GM19240 (cell line): ENCODE results near the gene C13orf42.
"Not testable (repeated sequence)": the region's sequence is repeated elsewhere in the genome, so short reads cannot be mapped to it uniquely, and the experiment has no call there.

ENCODE experiments used
- DNase-seq: peaks from one replicate; pipeline ENCODE4 v3.0.0; 2011; ENCODE audit warnings: low spot score; ENCODE audit not compliant: insufficient read length

C13orf42 gene

GRCh38 chr13:51122868-51123566 is 11.9 kb upstream of the C13orf42 start:
- DNase-seq: no peak

- not testable (repeated sequence) for DNase-seq
These were observed 9.8 kb upstream of the C13orf42 start for GRCh38 chr13:51120873-51121272.

DNA sequence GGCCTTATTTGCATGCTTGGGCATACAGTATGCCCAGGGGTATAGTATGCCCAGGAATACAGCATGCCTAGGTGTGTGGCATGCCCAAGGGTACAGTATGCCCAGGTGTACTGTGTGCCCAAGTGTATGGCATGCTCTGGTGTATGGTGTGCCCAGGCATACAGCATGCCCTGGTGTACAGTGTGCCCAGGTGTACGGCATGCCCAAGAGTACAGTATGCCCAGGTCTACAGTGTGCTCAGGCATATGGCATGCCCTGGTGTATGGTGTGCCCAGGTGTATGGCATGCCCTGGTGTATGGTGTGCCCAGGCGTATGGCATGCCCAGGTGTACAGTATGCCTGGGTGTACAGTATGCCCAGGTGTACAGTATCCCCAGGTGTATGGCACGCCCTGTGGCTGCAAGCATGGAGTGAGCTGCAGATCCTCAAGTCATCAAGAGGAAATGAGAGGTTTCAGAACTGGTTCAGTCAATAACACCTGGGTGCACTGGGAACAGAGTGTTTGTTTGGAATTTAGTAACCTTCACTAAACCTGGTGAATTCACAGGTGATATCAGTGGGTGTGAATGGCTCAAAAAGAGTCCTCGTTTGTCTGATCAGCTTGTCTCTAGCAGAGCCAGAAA is 7.8 kb upstream of the C13orf42 start:
- no peak for DNase-seq

DNA sequence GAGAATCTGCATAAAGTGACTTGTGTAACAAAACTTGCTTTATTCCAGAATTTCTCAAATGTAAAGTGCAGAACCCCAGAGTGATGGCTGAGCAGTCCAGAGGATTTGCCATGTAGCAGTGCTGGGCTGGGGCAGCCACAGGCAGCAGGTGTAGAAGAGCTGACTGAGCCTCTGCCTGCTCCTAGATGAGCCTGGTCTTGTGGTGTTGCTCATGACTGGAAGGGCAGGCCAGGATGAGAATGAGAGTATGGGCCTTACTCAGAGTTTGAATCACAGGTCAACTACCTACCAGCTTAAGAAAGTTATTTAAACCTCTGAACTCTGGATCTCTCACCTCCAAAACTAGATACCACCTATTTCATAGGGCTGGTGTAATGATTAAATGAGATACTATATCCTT is 2.9 kb upstream of the C13orf42 start:
- no peak for DNase-seq

GRCh38 chr13:51113186-51113881 is 2.3 kb upstream of the C13orf42 start:
- no peak for DNase-seq

DNA sequence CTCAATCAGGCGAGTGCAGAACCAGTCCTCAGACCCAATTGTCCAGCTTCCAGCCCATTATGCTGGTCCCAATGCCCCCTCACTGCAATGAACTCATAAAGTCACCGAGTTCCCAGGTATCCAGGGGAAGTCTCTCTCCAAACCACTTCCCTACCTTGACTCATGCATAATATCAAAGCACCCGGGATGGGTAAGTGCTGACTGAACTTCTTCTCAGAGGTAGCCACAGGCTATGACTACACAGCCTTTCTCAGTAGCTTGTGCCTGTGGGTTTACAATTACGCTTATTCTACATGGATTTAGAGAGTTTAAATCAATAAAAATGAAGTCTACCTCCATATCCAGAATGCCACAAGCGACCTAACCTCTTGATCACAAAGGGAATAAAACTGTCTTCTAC is 1.7 kb upstream of the C13orf42 start:
- no peak for DNase-seq

DNA sequence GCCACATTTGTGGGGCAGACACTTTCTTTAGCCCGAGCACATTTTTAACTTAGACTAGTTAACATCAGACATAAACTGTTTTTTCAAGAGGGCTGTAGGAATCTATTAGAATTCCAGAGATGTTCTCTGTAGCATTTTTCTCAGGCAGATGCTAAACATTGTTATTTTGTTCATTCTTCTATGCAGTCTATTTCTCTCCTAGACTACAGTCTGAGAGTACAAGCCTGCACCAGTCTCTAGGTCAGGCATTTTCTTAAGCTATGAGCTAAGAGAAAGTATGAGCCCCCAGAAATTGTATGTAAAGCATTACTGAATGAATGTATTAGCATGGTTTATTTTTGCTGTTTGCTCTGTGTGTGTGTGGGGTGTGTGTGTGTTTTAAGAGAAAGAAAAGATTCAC is 923 bp upstream of the C13orf42 start:
- DNase-seq: no peak

GRCh38 chr13:51107996-51108395 is 3.1 kb downstream of the C13orf42 start:
- DNase-seq: no peak

- no peak for DNase-seq
These were observed 6.0 kb downstream of the C13orf42 start for GRCh38 chr13:51105046-51105445.

GRCh38 chr13:51101636-51102235 is 9.3 kb downstream of the C13orf42 start:
- no peak for DNase-seq

GRCh38 chr13:51097353-51098043 is 13.6 kb downstream of the C13orf42 start:
- DNase-seq: no peak

- DNase-seq: no peak
These were observed 14.9 kb downstream of the C13orf42 start for GRCh38 chr13:51096131-51096530.

DNA sequence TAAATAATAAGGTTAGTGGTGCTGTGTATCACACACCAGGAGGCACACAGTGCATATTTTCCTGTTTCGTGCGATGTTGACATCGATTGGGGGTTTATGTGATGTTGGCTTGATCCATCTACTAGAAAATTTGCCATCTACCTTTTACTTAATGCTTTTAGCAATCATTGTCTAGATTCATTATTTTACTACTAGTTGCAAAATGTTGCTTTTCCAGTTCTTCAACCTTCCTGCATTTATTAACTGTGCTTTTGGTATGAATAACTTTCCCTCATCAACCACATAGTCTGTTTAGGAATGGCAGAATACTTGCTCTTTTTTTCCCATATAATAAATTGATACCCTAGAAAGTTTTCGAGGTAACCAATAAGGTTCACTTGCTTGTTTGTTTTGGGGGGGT is 17.5 kb downstream of the C13orf42 start:
- DNase-seq: no peak

DNA sequence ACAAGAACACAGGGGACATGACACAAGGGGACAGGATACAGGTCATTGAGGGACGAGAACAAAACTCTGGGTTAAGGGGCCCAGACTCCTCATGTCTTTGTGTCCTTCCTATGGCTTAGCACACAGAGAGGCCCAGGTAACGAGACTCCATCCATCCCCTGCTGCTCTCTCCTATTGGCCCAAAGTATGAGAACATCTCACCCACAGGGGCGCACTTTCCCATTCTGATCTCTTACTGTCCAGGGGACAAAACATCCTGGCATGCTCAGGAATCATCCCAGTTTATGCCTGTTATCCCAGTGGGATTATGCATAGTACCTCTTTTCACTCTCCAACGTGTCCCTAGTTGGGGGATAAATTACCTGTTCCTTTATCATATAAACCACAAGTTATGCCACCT is 19.2 kb downstream of the C13orf42 start:
- DNase-seq: no peak

- no peak for DNase-seq
These were observed 27.4 kb downstream of the C13orf42 start for GRCh38 chr13:51083706-51084105.

DNA sequence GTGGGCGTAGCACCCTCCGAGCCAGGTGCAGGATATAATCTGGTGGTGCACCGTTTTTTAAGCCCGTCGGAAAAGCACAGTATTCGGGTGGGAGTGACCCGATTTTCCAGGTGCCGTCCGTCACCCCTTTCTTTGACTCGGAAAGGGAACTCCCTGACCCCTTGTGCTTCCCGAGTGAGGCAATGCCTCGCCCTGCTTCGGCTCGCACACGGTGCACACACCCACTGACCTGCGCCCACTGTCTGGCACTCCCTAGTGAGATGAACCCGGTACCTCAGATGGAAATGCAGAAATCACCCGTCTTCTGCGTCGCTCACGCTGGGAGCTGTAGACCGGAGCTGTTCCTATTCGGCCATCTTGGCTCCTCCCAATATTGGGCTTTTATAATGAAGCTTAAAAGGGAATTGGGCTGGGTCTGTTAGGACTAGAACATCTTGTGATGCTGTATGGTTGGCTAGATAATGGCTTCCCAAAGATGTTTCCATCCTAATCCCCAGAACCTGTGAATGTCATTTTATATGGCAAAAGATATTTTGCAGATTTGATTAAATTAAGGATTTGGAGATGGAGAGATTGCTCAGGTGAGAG is 30.5 kb downstream of the C13orf42 start:
- DNase-seq: not testable (repeated sequence)

DNA sequence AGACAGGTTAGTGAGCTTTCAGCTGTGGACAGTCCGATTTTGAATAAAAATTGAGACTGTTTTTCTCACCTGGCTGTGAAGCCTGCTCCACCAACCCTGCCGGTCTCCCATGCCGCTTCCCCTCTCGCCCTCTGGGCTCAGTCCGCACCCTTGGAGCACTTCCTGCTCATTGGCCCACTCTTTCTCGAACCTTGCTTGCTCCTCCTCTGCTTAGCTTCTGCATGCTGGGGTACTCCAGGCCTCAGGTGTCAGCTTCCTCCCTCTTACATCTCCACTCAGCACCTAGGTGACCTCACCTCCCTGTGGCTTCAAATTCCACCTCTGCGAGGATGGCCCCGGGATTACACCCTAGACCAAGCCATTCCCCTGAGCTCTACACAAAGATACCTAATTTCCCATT is 39.6 kb downstream of the C13orf42 start:
- no peak for DNase-seq

GRCh38 chr13:51070005-51070649 is 40.9 kb downstream of the C13orf42 start:
- DNase-seq: peak; percentile 45

DNA sequence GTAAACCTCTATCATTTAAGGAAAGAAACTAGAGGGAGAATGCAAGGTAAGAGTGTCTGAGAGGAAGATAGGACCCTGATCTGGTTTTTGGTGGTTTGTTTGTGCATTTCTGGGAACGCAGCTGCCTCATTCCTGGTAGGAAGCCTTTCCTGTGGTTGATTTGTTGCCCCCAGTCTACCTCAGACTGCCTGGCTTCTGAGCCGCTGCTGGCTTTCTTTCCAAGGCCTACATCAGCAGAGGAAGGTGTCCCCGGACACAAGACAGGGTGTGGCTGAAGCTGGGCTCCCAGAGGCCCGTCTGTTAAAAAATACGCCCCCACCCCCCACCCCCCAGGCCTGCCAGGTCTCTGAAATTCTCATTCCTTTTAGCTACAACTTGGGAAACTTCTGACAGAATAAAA is 42.6 kb downstream of the C13orf42 start:
- no peak for DNase-seq

- DNase-seq: no peak
These were observed 43.4 kb downstream of the C13orf42 start for GRCh38 chr13:51067706-51068105.

DNA sequence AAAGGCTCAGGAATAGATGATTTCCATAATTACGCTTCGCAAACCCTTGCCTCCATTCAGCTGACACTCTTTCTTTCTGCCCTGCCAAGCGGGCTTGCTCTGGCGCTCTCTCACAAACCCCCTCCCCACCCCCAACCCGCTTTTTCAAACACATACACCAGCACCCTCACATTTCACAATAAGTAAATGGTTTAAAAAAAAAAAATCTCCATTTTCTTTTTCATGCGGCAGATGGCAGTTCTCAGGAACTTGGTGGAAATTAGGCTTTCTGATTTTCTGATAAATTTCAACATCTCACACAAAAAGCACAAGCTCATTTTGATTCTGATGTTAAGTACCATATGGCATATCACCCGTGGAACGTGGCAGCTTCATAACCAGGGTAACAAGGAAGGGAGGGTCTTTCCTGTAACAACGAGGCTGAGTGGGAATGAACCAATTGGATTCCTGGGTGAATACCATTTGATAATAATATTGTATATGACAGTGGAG is 43.8 kb downstream of the C13orf42 start:
- DNase-seq: no peak
